Muscle of leg (tissue), 11 donors: ENCODE data around the gene TOPORS. TPM values are rescaled to one million over a fixed set of nuclear protein-coding genes. Genes with fewer than 3 reads are reported as not detected.

ENCODE experiments used
- DNase-seq: peaks from one replicate; pipeline ENCODE4 v3.0.0; 2013
- H3K27ac ChIP-seq: one replicate; pipeline ENCODE4 v1.5.1; 2013; ENCODE audit warnings: mild to moderate bottlenecking, low read length, control low read depth
- H3K27me3 ChIP-seq: one replicate; pipeline ENCODE4 v1.6.1; 2013; ENCODE audit warnings: low read length; ENCODE audit not compliant: control insufficient read depth, insufficient read depth
- H3K36me3 ChIP-seq: one replicate; pipeline ENCODE4 v1.6.1; 2013; ENCODE audit warnings: low read length; ENCODE audit not compliant: control insufficient read depth, insufficient read depth
- H3K4me1 ChIP-seq: one replicate; pipeline ENCODE4 v1.6.1; 2013; ENCODE audit warnings: low read length; ENCODE audit not compliant: control insufficient read depth, insufficient read depth
- H3K4me3 ChIP-seq: one replicate; pipeline ENCODE4 v1.5.1; 2013; ENCODE audit warnings: low read length, control low read depth
- H3K9me3 ChIP-seq: replicated peaks from 2 replicates; pipeline ENCODE4 v1.6.1; 2013; ENCODE audit warnings: low read depth, low read length; ENCODE audit not compliant: control insufficient read depth
- WGBS: methylation state at CpG from one replicate; pipeline ENCODE4 v1.1.5; 2013; ENCODE audit warnings: missing lambda C conversion rate; ENCODE audit not compliant: insufficient coverage; 5-methylcytosine and 5-hydroxymethylcytosine counted together
- polyA plus RNA-seq, 8 donors: library from polyadenylated mRNA; unstranded; fragments of 120-200 nt; gene quantifications; one replicate each; pipeline versions ENCODE4 v1.2.1 to v1.2.3, GENCODE V29; 2013; ENCODE audit warnings: inconsistent platforms in 1 of 8, low replicate concordance in 1 of 8; ENCODE audit not compliant: insufficient read length in 8 of 8, insufficient read depth in 1 of 8
- total RNA-seq: library from RNA; stranded (reverse); fragments of 120-200 nt; gene quantifications from one replicate; pipeline ENCODE4 v1.2.4, GENCODE V29; 2013

Gene TOPORS
- total and polyA plus RNA-seq, 9 donors: 13.6 to 22.5 (median 17.0) TPM

GRCh38 chr9:32584784-32585183, 32.4 kb upstream of the TOPORS start:
- Histone ChIP-seq H3K36me3 (no peaks in the 10 kb centered on the region), H3K4me3 (no peak overlapping the region), H3K27ac (no peak overlapping the region), H3K4me1 (no peaks in the 10 kb centered on the region), H3K27me3 (no peaks in the 10 kb centered on the region), H3K9me3 (no peaks in the 10 kb centered on the region)
- no CpG with 5 or more reads among the region's 2 CpGs for WGBS
- DNase-seq: no peak

- WGBS: 38% methylated on average over 1 of the region's 3 CpGs
- no peaks in the 10 kb centered on the region for H3K4me1 ChIP-seq
- H3K9me3 ChIP-seq: no peaks in the 10 kb centered on the region
- no peak overlapping the region for H3K27ac ChIP-seq
- H3K27me3 ChIP-seq: peaks cover 5% of the 10 kb centered on the region
- no peaks in the 10 kb centered on the region for H3K36me3 ChIP-seq
- peak; percentile 56 for DNase-seq
- no peak overlapping the region for H3K4me3 ChIP-seq
Measured at GRCh38 chr9:32581512-32582143, 29.2 kb upstream of the TOPORS start.

GRCh38 chr9:32580631-32581300, 28.4 kb upstream of the TOPORS start:
- WGBS: 27% methylated on average over 1 of the region's 3 CpGs
- peaks cover 5% of the 10 kb centered on the region for H3K27me3 ChIP-seq
- no peak overlapping the region for H3K4me3 ChIP-seq
- no peak for DNase-seq
- H3K4me1 ChIP-seq: no peaks in the 10 kb centered on the region
- H3K9me3 ChIP-seq: no peaks in the 10 kb centered on the region
- H3K27ac ChIP-seq: no peak overlapping the region
- no peaks in the 10 kb centered on the region for H3K36me3 ChIP-seq

- H3K9me3 ChIP-seq: no peaks in the 10 kb centered on the region
- peak; percentile 64 for DNase-seq
- H3K4me1 ChIP-seq: no peaks in the 10 kb centered on the region
- H3K27ac ChIP-seq: no peak overlapping the region
- H3K4me3 ChIP-seq: no peak overlapping the region
- peaks cover 5% of the 10 kb centered on the region for H3K27me3 ChIP-seq
- WGBS: no CpG with 5 or more reads among the region's 4 CpGs
- no peaks in the 10 kb centered on the region for H3K36me3 ChIP-seq
Measured at GRCh38 chr9:32579706-32580331, 27.4 kb upstream of the TOPORS start.

GRCh38 chr9:32578976-32579375, 26.6 kb upstream of the TOPORS start:
- Histone ChIP-seq H3K27ac (no peak overlapping the region), H3K27me3 (peaks cover 5% of the 10 kb centered on the region), H3K9me3 (no peaks in the 10 kb centered on the region), H3K4me3 (no peak overlapping the region), H3K36me3 (no peaks in the 10 kb centered on the region), H3K4me1 (no peaks in the 10 kb centered on the region)
- WGBS: 60% methylated on average over 4 of the region's 5 CpGs
- no peak for DNase-seq

- no peak overlapping the region for H3K27ac ChIP-seq
- WGBS: no CpG with 5 or more reads among the region's 3 CpGs
- H3K27me3 ChIP-seq: peaks cover 5% of the 10 kb centered on the region
- no peak overlapping the region for H3K4me3 ChIP-seq
- peaks cover 3% of the 10 kb centered on the region for H3K4me1 ChIP-seq
- H3K9me3 ChIP-seq: no peaks in the 10 kb centered on the region
- no peak for DNase-seq
- no peaks in the 10 kb centered on the region for H3K36me3 ChIP-seq
Measured at GRCh38 chr9:32577316-32577715, 24.9 kb upstream of the TOPORS start.

- no peaks in the 10 kb centered on the region for H3K9me3 ChIP-seq
- peaks cover 5% of the 10 kb centered on the region for H3K4me1 ChIP-seq
- no peak for DNase-seq
- H3K27ac ChIP-seq: no peak overlapping the region
- H3K36me3 ChIP-seq: peaks cover 4% of the 10 kb centered on the region
- H3K27me3 ChIP-seq: peaks cover 5% of the 10 kb centered on the region
- no peak overlapping the region for H3K4me3 ChIP-seq
- WGBS: no CpG with 5 or more reads among the region's 1 CpG
Measured at GRCh38 chr9:32574858-32575257, 22.5 kb upstream of the TOPORS start.

- no peak overlapping the region for H3K4me3 ChIP-seq
- peaks cover 5% of the 10 kb centered on the region for H3K4me1 ChIP-seq
- no peak overlapping the region for H3K27ac ChIP-seq
- peaks cover 7% of the 10 kb centered on the region for H3K36me3 ChIP-seq
- no peak for DNase-seq
- no peaks in the 10 kb centered on the region for H3K9me3 ChIP-seq
- WGBS: 96% methylated on average over 3 of the region's 7 CpGs
- H3K27me3 ChIP-seq: peaks cover 2% of the 10 kb centered on the region
Measured at GRCh38 chr9:32573821-32574220, 21.4 kb upstream of the TOPORS start.

- DNase-seq: peak; percentile 97
- peaks cover 2% of the 10 kb centered on the region for H3K27me3 ChIP-seq
- H3K9me3 ChIP-seq: no peaks in the 10 kb centered on the region
- H3K36me3 ChIP-seq: peaks cover 8% of the 10 kb centered on the region
- H3K27ac ChIP-seq: peak within 1 kb of the TSS; percentile 96
- WGBS: 0% methylated on average over 26 of the region's 36 CpGs
- H3K4me3 ChIP-seq: peak within 1 kb of the TSS; percentile 90
- peaks cover 5% of the 10 kb centered on the region for H3K4me1 ChIP-seq
Measured at GRCh38 chr9:32572900-32573523, 20.6 kb upstream of the TOPORS start, which contains the start of gene NDUFB6. TSS of gene NDUFB6 (minus strand) at chr9:32573159. CDS start at chr9:32573060, 99 bp downstream.
